ENCODE measurements around the gene MCM9.
"Not testable (repeated sequence)": the region's sequence is repeated elsewhere in the genome, so short reads cannot be mapped to it uniquely, and the experiment has no call there.

MCM9 gene

GRCh38 chr6:118765316-118765715 is 169.6 kb downstream of the MCM9 start:
- peaks cover 17% of the 10 kb centered on the region for H3K4me1 Mint-ChIP-seq (ENCODE audit: low read depth)
- not testable (repeated sequence) for H3K9me3 Mint-ChIP-seq; H3K36me3 Mint-ChIP-seq (ENCODE audit: low read depth); H3K27me3 Mint-ChIP-seq (ENCODE audit: low read depth); DNase-seq (ENCODE audit: low spot score); H3K27ac Mint-ChIP-seq; H3K4me3 Mint-ChIP-seq

- Mint-ChIP-seq H3K27me3 (ENCODE audit: low read depth) (peaks cover 5% of the 10 kb centered on the region), H3K4me3 (no peak overlapping the region), H3K36me3 (ENCODE audit: low read depth) (no peaks in the 10 kb centered on the region), H3K4me1 (ENCODE audit: low read depth) (peaks cover 15% of the 10 kb centered on the region), H3K9me3 (no peaks in the 10 kb centered on the region), H3K27ac (no peak overlapping the region)
- no peak for DNase-seq (ENCODE audit: low spot score)
Measured at GRCh38 chr6:118764766-118765165, 170.2 kb downstream of the MCM9 start.

All from T-helper 2 cell treated with Interferon-gamma antibody and Interleukin-4, amounts not matched to agents 5 μg/mL and 100 μg/mL, for 36 hours (primary cell).